Pancreas (tissue), 10 donors: Measurements from ENCODE around the gene DUSP18. TPM values are rescaled to one million over a fixed set of nuclear protein-coding genes. Genes with fewer than 3 reads are reported as not detected.

Experiments used
- ATAC-seq, 4 donors: fragments of 200-7000 bp; cut with Tn5 transposase; one replicate each; pipeline versions ENCODE4 v1.8.0 to v1.9.1; 2020; ENCODE audit warnings: mild to moderate bottlenecking in 4 of 4, moderate library complexity in 4 of 4
- DNase-seq, 6 donors: peaks; one replicate each; pipeline ENCODE4 v3.0.0-alpha.2; 2020
- FAIRE-seq: peaks from 2 replicates; lab custom pipeline; 2012; peaks lifted over from hg19 to GRCh38; lab: Jason Lieb, UNC
- H3K27ac ChIP-seq, 4 donors: fragments of 200-600 bp; sonication (generic); 1 replicate in 3 of 4; 2 replicates in 1 of 4; pipeline versions ENCODE4 v1.5.0 to v1.8.0; 2020
- H3K27me3 ChIP-seq, 4 donors: fragments of 200-600 bp; one replicate each; pipeline ENCODE4 v1.8.0; 2021
- H3K36me3 ChIP-seq, 3 donors: fragments of 200-600 bp; sonication (generic) in 1 of 3; one replicate each; pipeline versions ENCODE4 v1.5.0 to v1.8.0; 2020 to 2021
- H3K4me1 ChIP-seq, 3 donors: fragments of 200-600 bp; one replicate each; pipeline ENCODE4 v1.8.0; 2021
- H3K4me3 ChIP-seq, 4 donors: fragments of 200-600 bp; sonication (generic) in 2 of 4; one replicate each; pipeline versions ENCODE4 v1.5.0 to v1.8.0; 2020 to 2021
- H3K9me3 ChIP-seq, 4 donors: fragments of 200-600 bp; one replicate each; pipeline ENCODE4 v1.8.0; 2021
- CTCF ChIP-seq, 4 donors: fragments of 200-600 bp; sonication (generic) in 3 of 4; IDR thresholded peaks; one replicate each; pipeline versions ENCODE4 v1.5.0 to v1.8.0; 2021; ENCODE audit warnings: antibody characterized with exemption in 4 of 4
- WGBS, 2 donors: extraction: QIAGEN DNeasy Blood & Tissue Kit; methylation state at CpG; one replicate each; pipeline ENCODE4 v1.1.7; 2013; 5-methylcytosine and 5-hydroxymethylcytosine counted together
- intact Hi-C, 3 donors: fragments of 100-400 bp; cut with DNase I; formaldehyde crosslinking; loops; one replicate each; pipeline versions ENCODE4 v1.11.1 to v1.14.2; 2022
- polyA plus RNA-seq, 2 donors: library from polyadenylated mRNA; stranded (reverse); fragments of 200-250 nt; gene quantifications; one replicate each; pipeline ENCODE4 v1.2.3, GENCODE V29; 2013
- total RNA-seq, 6 donors: library from RNA; stranded (reverse); fragmentation: NEBNext Ultra II Directional in 4 of 6; extraction: Animal tissue kit (Norgen Biotek cat#: 25700) in 4 of 6; gene quantifications; one replicate each; pipeline versions ENCODE4 v1.2.1 to v1.2.4, GENCODE V29; 2021 to 2023
- donor health status: healthy with polysubstance abuse.
- donor health status: DM: no; HTN: no; CAD: no; lungs with moderate emphysema.
- donor health status: DM: no; HTN: no; CAD: no.
- donor health status: control.
- donor health status: control.
- donor health status: Bipolar disorder and iron deficiency.
- donor health status: DM: yes; HTN: yes; CAD: no.
- donor health status: DM: no; HTN: no; CAD: no.
- donor health status: DM: no; HTN: no; CAD: no.
- donor health status: DM: yes; HTN: yes; CAD: no.

DUSP18 gene
- total and polyA plus RNA-seq, 8 donors = 2.2 to 6.5 (median 2.9) TPM

GRCh38 chr22:30667107-30667493 lies 575 bp downstream of the DUSP18 start:
- H3K9me3 ChIP-seq = no peaks in the 10 kb centered on the region
- H3K4me3 ChIP-seq = peak overlapping the region; percentile 50 to 97 (median 83)
- FAIRE-seq = no peak
- no peak for TF ChIP-seq CTCF (IDR thresholded peaks at IDR 0.05)
- no peaks in the 10 kb centered on the region for H3K36me3 ChIP-seq
- peaks cover 0 to 4% (median 0%) of the 10 kb centered on the region in 3 donors for H3K4me1 ChIP-seq
- no peak for DNase-seq
- no peak overlapping the region for H3K27ac ChIP-seq
- peak in 3 of 4 donors; percentile 4 to 12 (median 12) for ATAC-seq
- intact Hi-C loops = no loop called here
- WGBS, 2 donors = 0 to 1% methylated on average over 18 of the region's 18 CpGs
- H3K27me3 ChIP-seq = no peaks in the 10 kb centered on the region

DNA sequence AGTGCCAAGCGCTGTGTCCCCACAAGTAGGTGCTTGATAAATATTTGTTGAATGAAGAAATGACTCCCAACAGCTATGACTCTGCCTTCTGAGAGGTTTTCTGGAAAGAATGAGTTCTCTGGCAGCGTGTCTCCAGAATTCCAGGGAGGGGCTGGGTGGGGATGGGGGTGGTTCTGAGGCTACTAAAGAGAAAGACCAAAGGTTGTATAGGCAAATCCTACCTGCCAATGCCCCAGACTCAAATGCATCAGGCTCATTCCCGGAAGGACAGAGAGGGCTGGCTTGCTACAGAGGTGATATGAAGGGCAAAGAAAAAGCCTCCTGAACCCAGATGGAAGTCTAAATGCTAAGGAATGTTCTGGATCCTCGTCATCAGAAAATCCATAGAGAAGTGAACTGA lies 1.9 kb downstream of the DUSP18 start:
- WGBS, 2 donors = 85 to 93% methylated on average over 4 of the region's 4 CpGs
- DNase-seq (no peak), ATAC-seq (no peak), FAIRE-seq (no peak)
- TF ChIP-seq CTCF (IDR thresholded peaks at IDR 0.05) = no peak
- Histone ChIP-seq H3K27me3 (no peaks in the 10 kb centered on the region), H3K4me1 (peaks cover 0 to 4% (median 0%) of the 10 kb centered on the region in 3 donors), H3K36me3 (no peaks in the 10 kb centered on the region), H3K9me3 (no peaks in the 10 kb centered on the region), H3K4me3 (no peak overlapping the region), H3K27ac (no peak overlapping the region)
- intact Hi-C loops = no loop called here

GRCh38 chr22:30665266-30665665 lies 2.4 kb downstream of the DUSP18 start:
- DNase-seq (no peak), ATAC-seq (no peak), FAIRE-seq (no peak)
- Histone ChIP-seq H3K27ac (no peak overlapping the region), H3K27me3 (no peaks in the 10 kb centered on the region), H3K4me1 (peaks cover 0 to 4% (median 0%) of the 10 kb centered on the region in 3 donors), H3K4me3 (no peak overlapping the region), H3K9me3 (no peaks in the 10 kb centered on the region), H3K36me3 (no peaks in the 10 kb centered on the region)
- WGBS, 2 donors = 63 to 83% methylated on average over 2 of the region's 2 CpGs
- TF ChIP-seq CTCF (IDR thresholded peaks at IDR 0.05) = no peak
- intact Hi-C loops = no loop called here

DNA sequence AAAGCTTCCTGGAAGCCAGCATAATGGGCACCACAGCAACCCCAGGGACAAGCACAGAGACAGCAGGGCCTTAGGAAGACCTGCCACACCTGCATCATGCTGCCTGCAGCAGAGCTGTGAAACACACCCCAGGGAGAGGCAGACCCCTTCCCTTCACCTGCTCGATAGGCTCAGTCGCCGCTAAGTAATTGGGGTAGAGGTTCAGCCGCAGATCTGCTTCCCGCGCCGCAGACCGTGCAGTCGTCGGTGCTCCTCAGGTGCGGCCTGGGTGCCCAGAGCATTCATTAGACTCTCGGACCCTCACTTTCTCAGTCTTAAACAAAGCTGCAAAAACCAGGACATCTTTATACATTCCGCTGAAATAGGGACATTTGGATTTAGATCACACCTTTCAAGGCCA lies 2.9 kb downstream of the DUSP18 start:
- peaks cover 0 to 4% (median 0%) of the 10 kb centered on the region in 3 donors for H3K4me1 ChIP-seq
- no peak overlapping the region for H3K4me3 ChIP-seq
- FAIRE-seq (no peak), DNase-seq (no peak), ATAC-seq (no peak)
- H3K9me3 ChIP-seq = no peaks in the 10 kb centered on the region
- WGBS, 2 donors = 94 to 96% methylated on average over 13 of the region's 13 CpGs
- H3K36me3 ChIP-seq = no peaks in the 10 kb centered on the region
- intact Hi-C loops = no loop called here
- H3K27ac ChIP-seq = no peak overlapping the region
- no peak for TF ChIP-seq CTCF (IDR thresholded peaks at IDR 0.05)
- H3K27me3 ChIP-seq = no peaks in the 10 kb centered on the region

DNA sequence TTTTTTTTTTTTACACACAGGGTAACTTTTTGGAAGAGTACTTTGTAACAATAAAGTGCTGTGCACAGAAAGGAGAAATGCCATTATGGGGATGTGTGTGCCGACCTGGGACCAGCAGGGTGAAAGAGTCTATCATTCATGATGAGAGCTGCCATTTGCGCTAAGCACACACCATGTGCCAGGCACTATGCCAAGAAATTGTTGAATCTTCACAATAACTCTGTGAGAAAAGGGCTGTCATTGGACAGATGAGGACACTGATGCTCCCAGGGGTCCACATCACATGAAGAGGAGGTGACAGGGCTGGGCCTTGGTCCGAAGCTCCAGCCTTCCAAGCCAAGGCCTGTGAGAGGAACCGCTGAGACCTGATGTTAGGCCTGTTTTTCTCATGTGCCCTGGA lies 5.6 kb downstream of the DUSP18 start:
- H3K4me3 ChIP-seq = no peak overlapping the region
- H3K4me1 ChIP-seq = peaks cover 0 to 4% (median 0%) of the 10 kb centered on the region in 3 donors
- H3K27me3 ChIP-seq = no peaks in the 10 kb centered on the region
- no peak for TF ChIP-seq CTCF (IDR thresholded peaks at IDR 0.05)
- intact Hi-C loops = no loop called here
- ATAC-seq = no peak
- FAIRE-seq = no peak
- no peaks in the 10 kb centered on the region for H3K36me3 ChIP-seq
- H3K9me3 ChIP-seq = no peaks in the 10 kb centered on the region
- H3K27ac ChIP-seq = no peak overlapping the region
- DNase-seq = no peak
- 85 to 91% methylated on average over 4 of the region's 4 CpGs for WGBS, 2 donors
